Measurements from ENCODE around the gene CYP51A1.
"Not testable (repeated sequence)": the region's sequence is repeated elsewhere in the genome, so short reads cannot be mapped to it uniquely, and the experiment has no call there.

Gene CYP51A1

GRCh38 chr7:92134271-92135051, at the start of gene CYP51A1:
Gene CYP51A1 (minus strand): TSS chr7:92134477. CDS start chr7:92134364, 113 bp downstream.
- DNase-seq (ENCODE audit: low read depth in 2 of 2) = peak; percentile 86 to 88

GRCh38 chr7:92178928-92179924, 44.9 kb upstream of the CYP51A1 start, which contains the start of gene LRRD1:
Gene LRRD1 (minus strand): TSS chr7:92179142. CDS start chr7:92165202, 13,940 bp downstream.
- peak; percentile 44 to 51 for DNase-seq (ENCODE audit: low read depth in 2 of 2)

GRCh38 chr7:92177362-92177761, 43.1 kb upstream of the CYP51A1 start:
- DNase-seq (ENCODE audit: low read depth in 2 of 2) = peak; percentile 94

GRCh38 chr7:92169529-92169928, 35.3 kb upstream of the CYP51A1 start:
- DNase-seq (ENCODE audit: low read depth in 2 of 2) = not testable (repeated sequence)

DNA sequence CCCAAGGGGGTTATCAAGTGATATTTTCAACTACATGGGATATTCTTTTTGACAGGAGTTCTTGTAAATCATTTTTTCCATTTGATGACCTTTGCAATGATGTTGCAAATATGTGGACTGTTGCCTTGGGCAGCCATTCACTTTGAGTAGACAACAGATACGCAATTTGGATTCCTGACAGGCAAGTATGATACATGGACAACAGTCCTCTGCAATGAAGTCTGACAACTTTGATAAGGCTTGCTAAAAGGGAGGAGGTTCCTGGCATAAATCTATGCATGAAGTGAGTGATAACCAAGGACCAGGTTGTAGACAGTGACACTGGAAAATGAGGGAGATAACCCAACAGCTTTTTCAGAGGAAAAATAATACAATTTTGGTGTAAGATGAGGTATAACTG, 27.0 kb upstream of the CYP51A1 start:
- DNase-seq (ENCODE audit: low read depth in 2 of 2) = no peak

GRCh38 chr7:92158660-92159575, 24.6 kb upstream of the CYP51A1 start:
- DNase-seq (ENCODE audit: low read depth in 2 of 2) = peak; percentile 90 to 91

GRCh38 chr7:92156990-92157389, 22.7 kb upstream of the CYP51A1 start:
- DNase-seq (ENCODE audit: low read depth in 2 of 2) = no peak

GRCh38 chr7:92155108-92155739, 20.9 kb upstream of the CYP51A1 start:
- DNase-seq (ENCODE audit: low read depth in 2 of 2) = no peak

GRCh38 chr7:92150450-92151017, 16.3 kb upstream of the CYP51A1 start:
- no peak for DNase-seq (ENCODE audit: low read depth in 2 of 2)

GRCh38 chr7:92149736-92150239, 15.5 kb upstream of the CYP51A1 start:
- DNase-seq (ENCODE audit: low read depth in 2 of 2) = no peak

DNA sequence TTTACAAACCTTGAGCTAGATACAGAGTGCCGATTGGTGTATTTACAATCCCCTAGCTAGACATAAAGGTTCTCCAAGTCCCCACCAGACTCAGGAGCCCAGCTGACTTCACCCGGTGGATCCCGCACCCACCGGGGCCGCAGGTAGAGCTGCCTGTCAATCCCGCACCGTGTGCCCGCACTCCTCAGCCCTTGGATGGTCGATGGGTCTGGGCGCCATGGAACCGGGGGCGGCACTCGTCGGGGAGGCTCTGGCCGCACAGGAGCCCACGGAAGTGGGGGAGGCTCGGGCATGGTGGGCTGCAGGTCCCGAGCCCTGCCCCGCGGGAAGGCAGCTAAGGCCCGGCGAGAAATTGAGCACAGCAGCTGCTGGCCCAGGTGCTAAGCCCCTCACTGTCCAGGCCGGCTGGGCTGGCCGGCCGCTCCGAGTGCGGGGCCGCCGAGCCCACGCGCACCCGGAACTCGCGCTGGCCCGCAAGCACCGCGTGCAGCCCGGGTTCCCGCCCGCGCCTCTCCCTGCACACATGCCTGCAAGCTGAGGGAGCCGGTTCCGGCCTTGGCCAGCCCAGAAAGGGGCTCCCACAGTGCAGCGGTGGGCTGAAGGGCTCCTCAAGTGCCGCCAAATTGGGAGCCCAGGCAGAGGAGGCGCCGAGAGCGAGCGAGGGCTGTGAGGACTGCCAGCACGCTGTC, 9.1 kb upstream of the CYP51A1 start:
- DNase-seq (ENCODE audit: low read depth in 2 of 2) = not testable (repeated sequence)

- not testable (repeated sequence) for DNase-seq (ENCODE audit: low read depth in 2 of 2)
These were observed 8.5 kb upstream of the CYP51A1 start for GRCh38 chr7:92142791-92143190.

GRCh38 chr7:92141161-92141560, 6.9 kb upstream of the CYP51A1 start:
- no peak for DNase-seq (ENCODE audit: low read depth in 2 of 2)

DNA sequence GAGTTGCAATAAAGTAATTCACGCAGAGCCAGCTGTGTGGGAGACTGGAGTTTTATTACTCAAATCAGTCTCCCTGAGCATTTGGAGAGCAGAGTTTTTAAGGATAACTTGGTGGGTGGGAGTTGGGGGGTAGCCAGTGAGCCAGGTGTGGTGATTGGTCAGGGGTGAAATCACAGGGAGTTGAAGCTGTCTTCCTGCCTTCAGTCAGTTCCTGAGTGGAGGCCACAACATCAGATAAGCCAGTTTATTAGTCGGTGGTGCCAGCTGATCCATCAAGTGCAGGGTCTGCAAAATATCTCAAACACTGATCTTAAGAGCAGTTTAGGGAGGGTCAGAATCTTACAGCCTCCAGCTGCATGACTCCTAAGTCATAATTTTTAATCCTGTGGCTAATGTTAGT, 3.3 kb upstream of the CYP51A1 start:
- DNase-seq (ENCODE audit: low read depth in 2 of 2) = no peak

DNA sequence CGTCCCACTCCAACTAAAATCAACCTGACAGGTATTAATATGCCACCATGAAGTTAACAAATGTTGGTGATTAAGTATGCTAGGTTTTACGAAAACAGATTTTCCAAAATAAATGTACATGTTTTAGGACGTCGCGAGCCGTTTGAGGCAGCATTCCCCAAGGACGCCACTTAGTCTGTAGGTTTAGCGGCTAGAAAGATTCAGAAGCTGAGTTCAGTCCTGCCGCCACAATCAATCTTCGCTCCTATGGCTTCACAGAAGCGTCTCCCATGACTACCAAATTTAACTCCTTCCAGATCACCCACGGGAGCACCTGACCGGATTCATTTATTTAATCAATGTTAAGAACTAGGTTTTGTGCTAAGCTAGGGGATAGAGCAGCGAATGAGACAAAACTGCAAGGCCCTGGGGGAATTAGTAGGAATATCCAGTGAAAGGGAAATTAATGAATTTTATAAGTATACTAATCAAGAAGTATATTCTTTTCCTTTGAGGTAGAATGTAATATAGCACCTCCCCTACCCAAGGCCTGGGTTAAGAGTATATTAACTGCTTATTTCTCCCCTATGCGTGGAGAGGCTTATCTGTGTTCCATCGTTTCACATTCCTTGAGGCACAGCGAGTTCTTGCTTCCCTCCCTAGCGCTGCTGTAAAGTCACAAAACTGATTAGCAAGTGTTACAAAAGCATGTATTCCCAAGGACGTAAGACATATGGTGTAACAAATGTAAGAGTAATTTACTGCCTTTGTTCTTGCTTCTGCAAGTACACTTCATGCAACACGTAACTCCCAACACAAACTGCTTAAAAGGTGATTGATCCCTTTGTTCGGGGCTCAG, 994 bp upstream of the CYP51A1 start:
- DNase-seq (ENCODE audit: low read depth in 2 of 2) = no peak

DNA sequence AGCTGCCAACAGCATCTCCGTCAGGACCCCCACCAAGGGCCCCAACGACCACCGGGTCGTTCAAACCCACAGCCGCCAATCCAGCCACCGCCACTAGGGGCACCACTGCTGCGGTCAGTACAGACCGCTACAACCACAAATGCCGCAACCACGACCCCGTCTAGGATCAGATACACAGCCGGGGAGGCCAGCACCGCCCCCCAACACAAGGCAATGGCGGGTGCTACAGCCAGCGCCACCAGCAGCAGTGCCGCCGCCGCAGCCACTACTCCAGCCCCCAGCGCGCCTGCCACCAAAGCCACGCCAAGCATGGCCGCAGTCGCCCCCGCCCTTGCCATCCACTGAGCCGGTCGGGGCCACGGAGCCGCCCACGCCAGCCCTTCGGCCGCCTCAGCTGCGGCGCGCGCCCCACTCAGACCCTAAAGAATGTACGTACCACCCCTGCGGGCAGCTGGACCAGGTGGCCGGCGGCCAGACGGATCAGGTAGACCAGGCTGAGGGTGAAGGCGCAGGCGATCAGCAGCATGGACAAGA, 473 bp downstream of the CYP51A1 start:
- DNase-seq (ENCODE audit: low read depth in 2 of 2) = peak in 1 of 2 experiments; percentile 17

DNA sequence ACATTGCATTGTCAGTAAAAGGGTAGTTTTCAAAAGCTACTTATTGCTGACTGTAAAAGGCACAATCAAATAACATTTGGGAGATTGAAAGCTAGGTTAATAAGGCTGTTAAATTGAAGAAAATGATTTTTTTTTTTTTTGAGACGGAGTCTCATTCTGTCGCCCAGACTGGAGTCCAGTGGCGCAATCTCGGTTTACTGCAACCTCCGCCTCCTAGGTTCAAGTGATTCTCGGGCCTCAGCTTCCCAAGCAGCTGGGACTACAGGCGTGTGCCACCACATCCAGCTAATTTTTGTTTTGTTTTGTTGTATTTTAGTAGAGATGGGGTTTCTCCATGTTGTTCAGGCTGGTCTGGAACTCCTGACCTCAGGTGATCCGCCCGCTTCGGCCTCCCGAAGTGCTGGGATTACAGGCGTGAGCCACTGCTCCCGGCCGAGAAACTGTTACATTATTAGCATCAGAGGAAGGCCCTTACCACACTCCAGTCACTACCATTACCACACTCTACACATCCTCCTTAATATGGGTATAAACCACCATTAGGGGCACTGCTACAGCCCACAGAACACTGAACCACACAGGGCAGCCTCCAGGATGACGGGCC, 1.0 kb downstream of the CYP51A1 start:
- no peak for DNase-seq (ENCODE audit: low read depth in 2 of 2)

DNA sequence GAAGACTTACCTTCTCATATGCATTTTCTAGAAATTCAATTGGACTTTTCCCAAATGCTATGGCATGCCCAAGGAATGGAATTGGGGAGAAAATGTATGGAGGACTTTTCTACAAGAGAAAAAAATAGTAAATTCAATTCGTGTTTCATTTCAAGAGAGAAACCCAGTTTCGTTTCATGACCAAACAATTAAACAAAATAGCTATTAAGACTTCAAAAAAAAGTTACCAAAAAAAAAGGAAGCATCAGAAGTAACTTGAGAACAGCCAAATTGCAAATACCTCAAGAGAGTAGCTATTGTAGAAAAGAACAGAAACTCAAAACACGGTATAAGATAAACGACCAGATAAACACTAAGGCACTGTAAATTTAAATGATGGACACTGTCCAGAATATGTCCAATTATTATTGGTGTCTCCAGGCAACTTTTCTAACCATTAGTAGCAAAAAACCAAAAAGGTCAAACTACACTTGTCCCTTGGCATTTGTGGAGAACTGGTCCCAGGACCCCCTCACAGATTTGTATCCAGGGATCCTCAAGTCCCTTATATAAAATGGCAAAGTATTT, 2.4 kb downstream of the CYP51A1 start:
- DNase-seq (ENCODE audit: low read depth in 2 of 2) = no peak

All from fibroblast of skin of left quadriceps (primary cell).